Measurements from ENCODE around the gene ZNF728.
"Not testable (repeated sequence)": the region's sequence is repeated elsewhere in the genome, so short reads cannot be mapped to it uniquely, and the experiment has no call there.

The ZNF728 gene

GRCh38 chr19:23002690-23003422 is at the start of gene ZNF728:
Gene ZNF728, minus strand, starts transcription at chr19:23003176. Its CDS starts 146 bp downstream, at chr19:23003030.
- DNase-seq = no peak

- no peak for DNase-seq
Observed at GRCh38 chr19:23052349-23052748, 49.4 kb upstream of the ZNF728 start.

GRCh38 chr19:23049256-23049655 is 46.3 kb upstream of the ZNF728 start:
- DNase-seq = no peak

DNA sequence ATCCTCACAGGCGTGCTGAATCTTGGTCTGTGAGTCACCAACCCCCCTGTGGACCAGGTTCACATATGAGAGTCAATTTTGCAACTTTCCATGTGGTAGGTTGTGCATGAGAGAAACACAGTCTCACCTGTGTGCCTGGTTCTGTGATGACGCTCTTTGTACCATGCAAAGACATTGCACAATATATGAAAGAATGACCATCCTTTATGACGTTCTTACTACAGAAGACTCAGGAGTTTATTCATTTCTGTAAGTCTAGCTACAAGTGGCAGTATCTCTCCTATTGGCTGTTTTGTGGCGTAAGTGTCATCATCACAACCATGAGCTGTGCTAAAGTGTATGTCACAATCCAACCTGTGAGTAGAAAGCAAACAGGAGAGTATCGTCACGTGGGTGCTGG is 43.8 kb upstream of the ZNF728 start:
- DNase-seq = no peak

- DNase-seq = no peak
Observed at GRCh38 chr19:23033721-23034120, 30.7 kb upstream of the ZNF728 start.

DNA sequence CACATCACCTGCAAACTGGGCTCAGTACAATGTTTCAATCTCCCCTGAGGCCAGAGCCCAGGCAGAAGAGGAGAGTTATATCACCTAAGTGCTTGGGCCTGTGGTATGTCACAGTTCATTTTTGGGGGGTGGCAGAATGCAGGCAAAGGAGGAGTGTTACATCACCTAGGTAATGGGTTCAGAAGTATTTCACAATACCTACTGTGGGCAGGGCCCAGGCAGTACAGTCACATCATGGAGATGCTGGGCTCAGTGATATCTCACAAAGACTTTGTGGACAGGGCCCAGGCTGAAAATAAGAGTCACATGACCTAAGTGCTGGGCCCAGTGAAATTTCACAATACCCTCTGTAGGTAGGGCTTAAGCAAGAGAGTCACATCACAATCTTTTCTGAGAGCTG is 12.7 kb upstream of the ZNF728 start:
- DNase-seq = no peak

GRCh38 chr19:22994957-22995356 is 8.0 kb downstream of the ZNF728 start:
- DNase-seq = not testable (repeated sequence)

GRCh38 chr19:22976248-22976647 is 26.7 kb downstream of the ZNF728 start:
- no peak for DNase-seq

DNA sequence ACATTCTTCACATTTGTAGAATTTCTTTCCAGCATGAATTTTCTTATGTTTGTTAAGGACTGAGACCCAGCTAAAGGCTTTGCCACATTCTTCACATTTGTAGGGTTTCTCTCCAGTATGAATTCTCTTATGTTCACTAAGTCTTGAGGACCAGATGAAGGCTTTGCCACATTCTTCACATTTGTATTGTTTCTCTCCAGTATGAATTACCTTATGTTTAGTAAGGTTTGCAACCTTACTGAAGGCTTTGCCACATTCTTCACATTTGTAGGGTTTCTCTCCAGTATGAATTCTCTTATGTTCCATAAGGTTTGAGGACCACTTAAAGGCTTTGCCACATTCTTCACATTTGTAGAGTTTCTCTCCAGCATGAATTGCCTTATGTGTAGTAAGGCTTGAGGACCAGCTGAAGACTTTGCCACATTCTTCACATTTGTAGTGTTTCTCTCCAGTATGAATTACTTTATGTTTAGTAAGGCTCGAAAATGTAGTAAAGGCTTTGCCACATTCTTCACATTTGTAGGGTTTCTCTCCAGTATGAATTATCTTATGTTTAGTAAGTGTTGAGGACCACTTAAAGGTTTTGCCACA is 27.3 kb downstream of the ZNF728 start:
- DNase-seq = not testable (repeated sequence)

- DNase-seq = no peak
Observed at GRCh38 chr19:22945560-22945959, 57.4 kb downstream of the ZNF728 start.

- no peak for DNase-seq
Observed at GRCh38 chr19:22935151-22935550, 67.8 kb downstream of the ZNF728 start.

GRCh38 chr19:22927576-22927975 is 75.4 kb downstream of the ZNF728 start:
- not testable (repeated sequence) for DNase-seq

DNA sequence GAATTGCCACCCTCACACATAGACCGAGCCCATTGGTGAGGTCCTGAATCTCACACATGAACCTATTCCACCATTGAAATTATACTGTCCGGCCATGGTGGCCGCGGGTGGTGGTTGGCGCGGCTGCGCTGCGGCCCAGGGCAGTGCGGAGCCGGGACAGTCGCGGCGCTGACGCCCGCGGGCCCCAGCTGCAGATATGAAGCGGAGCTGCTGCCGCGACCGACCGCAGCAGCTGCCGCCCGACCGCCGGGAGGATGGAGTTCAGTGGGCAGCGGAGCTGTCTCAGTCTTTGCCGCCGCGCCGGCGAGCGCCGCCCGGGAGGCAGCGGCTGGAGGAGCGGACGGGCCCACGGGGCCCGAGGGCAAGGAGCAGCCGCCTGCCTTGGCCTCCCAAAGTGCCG is 77.8 kb downstream of the ZNF728 start:
- DNase-seq = not testable (repeated sequence)

Measured in NCI-H1417 treated with DMSO at 0.1 percent for 48 hours (cell line).